ENCODE results near the gene ISCA2. TPM values are rescaled to one million over a fixed set of nuclear protein-coding genes. Genes with fewer than 3 reads are reported as not detected.

The ISCA2 gene
- total RNA-seq, 2 donors from 2014 or later = 29.9 to 34.2 TPM

- no peaks in the 10 kb centered on the region for H3K9me3 Mint-ChIP-seq
- no peak overlapping the region for H3K4me3 Mint-ChIP-seq
- no peak overlapping the region for H3K27ac Mint-ChIP-seq
- no peaks in the 10 kb centered on the region for H3K36me3 Mint-ChIP-seq (ENCODE audit: insufficient read depth in 2 of 2)
- no peaks in the 10 kb centered on the region for H3K27me3 Mint-ChIP-seq (ENCODE audit: low read depth)
- no peak for ATAC-seq (replicated peaks in 1 of 2)
- H3K4me1 Mint-ChIP-seq (ENCODE audit: low read depth) = peaks cover 28% of the 10 kb centered on the region
- DNase-seq = no peak
These were observed 1.4 kb upstream of the ISCA2 start for GRCh38 chr14:74491956-74492775.

- ATAC-seq (replicated peaks in 1 of 2) = peak; percentile 1 to 2
- H3K9me3 Mint-ChIP-seq = no peaks in the 10 kb centered on the region
- no peak for DNase-seq
- peak within 1 kb of the TSS; percentile 36 for H3K27ac Mint-ChIP-seq
- peaks cover 24% of the 10 kb centered on the region for H3K4me1 Mint-ChIP-seq (ENCODE audit: low read depth)
- no peak within 1 kb of the TSS for H3K4me3 Mint-ChIP-seq
- H3K27me3 Mint-ChIP-seq (ENCODE audit: low read depth) = no peaks in the 10 kb centered on the region
- no peaks in the 10 kb centered on the region for H3K36me3 Mint-ChIP-seq (ENCODE audit: insufficient read depth in 2 of 2)
These were observed 706 bp upstream of the ISCA2 start, which contains the start of gene NPC2 for GRCh38 chr14:74492776-74493342. Gene NPC2 (minus strand): TSS chr14:74493305. CDS start chr14:74493274, 31 bp downstream.

- H3K27ac Mint-ChIP-seq = peak overlapping the region; percentile 81
- DNase-seq (no peak), ATAC-seq (replicated peaks in 1 of 2) (no peak)
- H3K9me3 Mint-ChIP-seq = no peaks in the 10 kb centered on the region
- H3K27me3 Mint-ChIP-seq (ENCODE audit: low read depth) = no peaks in the 10 kb centered on the region
- H3K4me1 Mint-ChIP-seq (ENCODE audit: low read depth) = peaks cover 17% of the 10 kb centered on the region
- H3K4me3 Mint-ChIP-seq = no peak overlapping the region
- H3K36me3 Mint-ChIP-seq (ENCODE audit: insufficient read depth in 2 of 2) = no peaks in the 10 kb centered on the region
These were observed 1.8 kb downstream of the ISCA2 start for GRCh38 chr14:74495356-74495755.

GRCh38 chr14:74500417-74501134 lies 7.0 kb downstream of the ISCA2 start:
- no peak overlapping the region for H3K27ac Mint-ChIP-seq
- H3K4me1 Mint-ChIP-seq (ENCODE audit: low read depth) = peaks cover 2% of the 10 kb centered on the region
- H3K4me3 Mint-ChIP-seq = no peak overlapping the region
- ATAC-seq (replicated peaks in 1 of 2) (no peak), DNase-seq (no peak)
- no peaks in the 10 kb centered on the region for H3K36me3 Mint-ChIP-seq (ENCODE audit: insufficient read depth in 2 of 2)
- H3K27me3 Mint-ChIP-seq (ENCODE audit: low read depth) = no peaks in the 10 kb centered on the region
- no peaks in the 10 kb centered on the region for H3K9me3 Mint-ChIP-seq

- ATAC-seq (replicated peaks in 1 of 2) = no peak
These were observed 7.6 kb downstream of the ISCA2 start for GRCh38 chr14:74501135-74501614.

GRCh38 chr14:74501691-74502090 lies 8.1 kb downstream of the ISCA2 start:
- Mint-ChIP-seq H3K27ac (no peak overlapping the region), H3K4me1 (ENCODE audit: low read depth) (no peaks in the 10 kb centered on the region), H3K27me3 (ENCODE audit: low read depth) (no peaks in the 10 kb centered on the region), H3K9me3 (no peaks in the 10 kb centered on the region), H3K4me3 (no peak overlapping the region), H3K36me3 (ENCODE audit: insufficient read depth in 2 of 2) (no peaks in the 10 kb centered on the region)
- DNase-seq (no peak), ATAC-seq (replicated peaks in 1 of 2) (no peak)

More at GRCh38 chr14:74501135-74501614, 7.6 kb downstream of the ISCA2 start:
- H3K4me1 Mint-ChIP-seq (ENCODE audit: low read depth) = no peaks in the 10 kb centered on the region
- no peaks in the 10 kb centered on the region for H3K27me3 Mint-ChIP-seq (ENCODE audit: low read depth)
- DNase-seq = no peak
- H3K9me3 Mint-ChIP-seq = no peaks in the 10 kb centered on the region
- no peak overlapping the region for H3K27ac Mint-ChIP-seq
- no peaks in the 10 kb centered on the region for H3K36me3 Mint-ChIP-seq (ENCODE audit: insufficient read depth in 2 of 2)
- H3K4me3 Mint-ChIP-seq = no peak overlapping the region

GRCh38 chr14:74502236-74503019 lies 8.9 kb downstream of the ISCA2 start:
- H3K4me1 Mint-ChIP-seq (ENCODE audit: low read depth) = no peaks in the 10 kb centered on the region
- H3K27ac Mint-ChIP-seq = no peak overlapping the region
- no peaks in the 10 kb centered on the region for H3K9me3 Mint-ChIP-seq
- H3K36me3 Mint-ChIP-seq (ENCODE audit: insufficient read depth in 2 of 2) = no peaks in the 10 kb centered on the region
- no peaks in the 10 kb centered on the region for H3K27me3 Mint-ChIP-seq (ENCODE audit: low read depth)
- ATAC-seq (replicated peaks in 1 of 2) = no peak
- no peak overlapping the region for H3K4me3 Mint-ChIP-seq
- no peak for DNase-seq

- DNase-seq (no peak), ATAC-seq (replicated peaks in 1 of 2) (no peak)
- Mint-ChIP-seq H3K4me1 (ENCODE audit: low read depth) (no peaks in the 10 kb centered on the region), H3K9me3 (no peaks in the 10 kb centered on the region), H3K4me3 (no peak overlapping the region), H3K27me3 (ENCODE audit: low read depth) (no peaks in the 10 kb centered on the region), H3K27ac (no peak overlapping the region), H3K36me3 (ENCODE audit: insufficient read depth in 2 of 2) (no peaks in the 10 kb centered on the region)
These were observed 9.8 kb downstream of the ISCA2 start for GRCh38 chr14:74503291-74503937.

GRCh38 chr14:74503938-74504335 lies 10.4 kb downstream of the ISCA2 start:
- no peak overlapping the region for H3K27ac Mint-ChIP-seq
- H3K27me3 Mint-ChIP-seq (ENCODE audit: low read depth) = no peaks in the 10 kb centered on the region
- H3K9me3 Mint-ChIP-seq = no peaks in the 10 kb centered on the region
- no peak for ATAC-seq (replicated peaks in 1 of 2)
- H3K36me3 Mint-ChIP-seq (ENCODE audit: insufficient read depth in 2 of 2) = no peaks in the 10 kb centered on the region
- no peaks in the 10 kb centered on the region for H3K4me1 Mint-ChIP-seq (ENCODE audit: low read depth)
- no peak for DNase-seq
- no peak overlapping the region for H3K4me3 Mint-ChIP-seq

- no peak overlapping the region for H3K4me3 Mint-ChIP-seq
- no peaks in the 10 kb centered on the region for H3K27me3 Mint-ChIP-seq (ENCODE audit: low read depth)
- H3K27ac Mint-ChIP-seq = no peak overlapping the region
- H3K36me3 Mint-ChIP-seq (ENCODE audit: insufficient read depth in 2 of 2) = no peaks in the 10 kb centered on the region
- DNase-seq (no peak), ATAC-seq (replicated peaks in 1 of 2) (no peak)
- no peaks in the 10 kb centered on the region for H3K9me3 Mint-ChIP-seq
- no peaks in the 10 kb centered on the region for H3K4me1 Mint-ChIP-seq (ENCODE audit: low read depth)
These were observed 10.8 kb downstream of the ISCA2 start for GRCh38 chr14:74504412-74504811.

GRCh38 chr14:74504874-74505720 lies 11.5 kb downstream of the ISCA2 start:
- Mint-ChIP-seq H3K4me1 (ENCODE audit: low read depth) (no peaks in the 10 kb centered on the region), H3K9me3 (no peaks in the 10 kb centered on the region), H3K27me3 (ENCODE audit: low read depth) (no peaks in the 10 kb centered on the region), H3K4me3 (no peak overlapping the region), H3K27ac (no peak overlapping the region), H3K36me3 (ENCODE audit: insufficient read depth in 2 of 2) (no peaks in the 10 kb centered on the region)
- DNase-seq (no peak), ATAC-seq (replicated peaks in 1 of 2) (no peak)

GRCh38 chr14:74505831-74506230 lies 12.3 kb downstream of the ISCA2 start:
- H3K4me1 Mint-ChIP-seq (ENCODE audit: low read depth) = no peaks in the 10 kb centered on the region
- H3K9me3 Mint-ChIP-seq = no peaks in the 10 kb centered on the region
- no peak overlapping the region for H3K4me3 Mint-ChIP-seq
- no peak for DNase-seq
- no peak for ATAC-seq (replicated peaks in 1 of 2)
- H3K36me3 Mint-ChIP-seq (ENCODE audit: insufficient read depth in 2 of 2) = no peaks in the 10 kb centered on the region
- H3K27me3 Mint-ChIP-seq (ENCODE audit: low read depth) = no peaks in the 10 kb centered on the region
- no peak overlapping the region for H3K27ac Mint-ChIP-seq

All from activated T-cell treated with anti-CD3 and anti-CD28 coated beads, Interleukin-2, amount 50 U/mL, for 72 hours (primary cell).